ENCODE measurements around the gene ROGDI.

The ROGDI gene

DNA sequence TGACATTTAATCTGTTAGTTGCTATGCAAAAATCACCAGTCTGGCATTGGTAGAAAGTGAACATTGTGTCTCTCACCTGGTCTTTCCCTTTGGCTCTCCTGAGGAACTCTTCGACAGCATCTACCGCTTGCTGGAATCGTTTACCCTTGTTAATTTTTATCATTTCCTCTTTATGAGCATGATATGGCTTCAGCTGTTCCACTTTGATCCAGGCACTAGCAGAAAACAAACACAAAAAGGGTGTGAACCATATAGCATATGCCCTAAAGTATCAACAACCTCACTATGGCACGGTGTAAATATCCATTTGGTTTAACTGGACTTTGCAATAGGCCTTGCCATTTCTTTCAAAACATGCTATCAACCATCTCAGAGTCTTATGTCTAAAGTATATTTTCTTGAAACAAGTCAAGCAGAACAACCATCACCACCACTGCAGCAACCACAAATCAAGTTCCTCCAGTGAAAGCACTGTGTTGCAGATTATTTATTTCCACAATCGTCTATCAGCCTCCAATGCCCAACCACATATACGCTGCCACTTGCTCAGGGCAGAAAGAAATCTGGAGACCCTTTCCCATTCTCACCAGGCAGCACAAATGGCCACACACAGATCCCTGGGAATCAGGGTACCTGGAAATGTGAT lies 30.4 kb upstream of the ROGDI start:
- no peak overlapping the region for H2BK5ac ChIP-seq (ENCODE audit: low read length)
- H3K9ac ChIP-seq (ENCODE audit: low read length): no peak overlapping the region
- H3K23ac ChIP-seq (ENCODE audit: low read length): no peak overlapping the region
- no peaks in the 10 kb centered on the region for H3K79me2 ChIP-seq (ENCODE audit: control insufficient read depth, insufficient read depth, low read length)
- H3K56ac ChIP-seq (ENCODE audit: low read length): no peak overlapping the region
- no peak overlapping the region for H3K4ac ChIP-seq (ENCODE audit: low read depth, low read length)
- H3K79me1 ChIP-seq (ENCODE audit: low read length): peaks cover 4% of the 10 kb centered on the region
- H3K4me3 ChIP-seq (ENCODE audit: low read length): no peak overlapping the region
- no peaks in the 10 kb centered on the region for H3K27me3 ChIP-seq (ENCODE audit: insufficient read depth, low read length, poor library complexity)
- H2BK15ac ChIP-seq (replicated peaks; ENCODE audit: low read depth): no peak overlapping the region
- H3K4me2 ChIP-seq (ENCODE audit: low read length): no peak overlapping the region
- no peak overlapping the region for H2AK5ac ChIP-seq (ENCODE audit: low read length)
- H2BK120ac ChIP-seq (ENCODE audit: low read depth, low read length): no peak overlapping the region
- H4K8ac ChIP-seq (ENCODE audit: low read depth, low read length): no peak overlapping the region
- no peak overlapping the region for H3K18ac ChIP-seq (ENCODE audit: low read length)
- WGBS (ENCODE audit: extremely low coverage, insufficient coverage, low lambda C conversion rate): no CpG with 5 or more reads among the region's 6 CpGs
- DNase-seq: no peak
- H4K5ac ChIP-seq (ENCODE audit: low read length): no peak overlapping the region
- H3K4me1 ChIP-seq (ENCODE audit: control insufficient read depth, low read depth, low read length): no peaks in the 10 kb centered on the region
- peaks cover 22% of the 10 kb centered on the region for H3K36me3 ChIP-seq (ENCODE audit: control insufficient read depth, insufficient read depth, low read length)
- no peak overlapping the region for H3K27ac ChIP-seq (ENCODE audit: low read depth, low read length)

DNA sequence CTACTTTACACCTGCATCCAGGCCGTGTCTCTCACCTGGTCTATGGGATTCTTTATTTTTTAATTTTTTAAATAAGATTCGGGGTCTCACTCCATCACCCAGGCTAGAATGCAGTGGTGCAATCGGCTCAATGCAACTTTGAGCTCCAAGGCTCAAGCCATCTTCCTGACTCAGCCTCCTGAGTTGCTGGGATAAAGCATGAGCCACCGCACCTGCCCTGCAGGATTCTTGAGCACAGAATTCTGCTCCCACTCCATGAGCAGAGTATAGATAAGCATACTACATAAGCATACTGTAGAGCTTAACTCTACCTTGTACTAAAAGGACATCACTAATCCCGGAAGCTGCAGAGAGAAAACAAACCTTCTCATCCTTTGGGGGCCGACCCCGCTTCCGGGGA lies 29.2 kb upstream of the ROGDI start:
- no peak overlapping the region for H2BK120ac ChIP-seq (ENCODE audit: low read depth, low read length)
- WGBS (ENCODE audit: extremely low coverage, insufficient coverage, low lambda C conversion rate): no CpG with 5 or more reads among the region's 8 CpGs
- H3K4me3 ChIP-seq (ENCODE audit: low read length): no peak overlapping the region
- no peaks in the 10 kb centered on the region for H3K79me2 ChIP-seq (ENCODE audit: control insufficient read depth, insufficient read depth, low read length)
- H3K4me1 ChIP-seq (ENCODE audit: control insufficient read depth, low read depth, low read length): no peaks in the 10 kb centered on the region
- no peak overlapping the region for H3K56ac ChIP-seq (ENCODE audit: low read length)
- H3K36me3 ChIP-seq (ENCODE audit: control insufficient read depth, insufficient read depth, low read length): peaks cover 26% of the 10 kb centered on the region
- no peak overlapping the region for H4K8ac ChIP-seq (ENCODE audit: low read depth, low read length)
- H3K4ac ChIP-seq (ENCODE audit: low read depth, low read length): no peak overlapping the region
- no peak overlapping the region for H3K4me2 ChIP-seq (ENCODE audit: low read length)
- no peak overlapping the region for H2BK15ac ChIP-seq (replicated peaks; ENCODE audit: low read depth)
- peaks cover 4% of the 10 kb centered on the region for H3K79me1 ChIP-seq (ENCODE audit: low read length)
- H3K9ac ChIP-seq (ENCODE audit: low read length): no peak overlapping the region
- DNase-seq: no peak
- H3K18ac ChIP-seq (ENCODE audit: low read length): no peak overlapping the region
- no peak overlapping the region for H3K23ac ChIP-seq (ENCODE audit: low read length)
- H3K27ac ChIP-seq (ENCODE audit: low read depth, low read length): no peak overlapping the region
- H2BK5ac ChIP-seq (ENCODE audit: low read length): no peak overlapping the region
- no peaks in the 10 kb centered on the region for H3K27me3 ChIP-seq (ENCODE audit: insufficient read depth, low read length, poor library complexity)
- H4K5ac ChIP-seq (ENCODE audit: low read length): no peak overlapping the region
- H2AK5ac ChIP-seq (ENCODE audit: low read length): no peak overlapping the region

DNA sequence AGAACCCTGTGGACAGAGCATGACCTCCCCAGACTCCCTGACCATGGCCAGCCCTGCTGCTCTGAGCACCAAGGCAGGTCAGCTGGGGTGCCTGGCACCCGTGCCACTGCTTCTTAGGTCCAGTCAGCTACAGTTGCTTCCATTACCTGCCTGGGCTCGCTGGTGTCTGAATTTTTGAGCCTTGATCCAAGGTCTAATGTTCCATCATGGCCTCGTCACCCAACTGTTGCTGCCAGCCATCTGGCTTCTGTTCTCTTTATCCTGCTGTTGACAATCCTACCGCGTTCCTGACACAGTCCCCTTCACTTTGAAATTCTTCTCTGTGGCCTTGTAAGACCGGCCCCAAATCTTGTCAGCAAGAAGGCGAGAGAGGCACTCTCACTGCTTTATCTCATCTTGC lies 28.0 kb upstream of the ROGDI start:
- Histone ChIP-seq H2AK5ac (ENCODE audit: low read length) (no peak overlapping the region), H3K79me1 (ENCODE audit: low read length) (peaks cover 4% of the 10 kb centered on the region), H3K4me1 (ENCODE audit: control insufficient read depth, low read depth, low read length) (no peaks in the 10 kb centered on the region), H3K36me3 (ENCODE audit: control insufficient read depth, insufficient read depth, low read length) (peaks cover 31% of the 10 kb centered on the region), H3K4me2 (ENCODE audit: low read length) (no peak overlapping the region), H2BK120ac (ENCODE audit: low read depth, low read length) (no peak overlapping the region), H4K8ac (ENCODE audit: low read depth, low read length) (no peak overlapping the region), H3K56ac (ENCODE audit: low read length) (no peak overlapping the region), H2BK5ac (ENCODE audit: low read length) (no peak overlapping the region), H3K18ac (ENCODE audit: low read length) (no peak overlapping the region), H3K4me3 (ENCODE audit: low read length) (no peak overlapping the region), H3K27me3 (ENCODE audit: insufficient read depth, low read length, poor library complexity) (no peaks in the 10 kb centered on the region), H3K9ac (ENCODE audit: low read length) (no peak overlapping the region), H3K4ac (ENCODE audit: low read depth, low read length) (no peak overlapping the region), H2BK15ac (replicated peaks; ENCODE audit: low read depth) (no peak overlapping the region), H4K5ac (ENCODE audit: low read length) (no peak overlapping the region), H3K79me2 (ENCODE audit: control insufficient read depth, insufficient read depth, low read length) (no peaks in the 10 kb centered on the region), H3K27ac (ENCODE audit: low read depth, low read length) (no peak overlapping the region), H3K23ac (ENCODE audit: low read length) (no peak overlapping the region)
- no CpG with 5 or more reads among the region's 7 CpGs for WGBS (ENCODE audit: extremely low coverage, insufficient coverage, low lambda C conversion rate)
- no peak for DNase-seq

DNA sequence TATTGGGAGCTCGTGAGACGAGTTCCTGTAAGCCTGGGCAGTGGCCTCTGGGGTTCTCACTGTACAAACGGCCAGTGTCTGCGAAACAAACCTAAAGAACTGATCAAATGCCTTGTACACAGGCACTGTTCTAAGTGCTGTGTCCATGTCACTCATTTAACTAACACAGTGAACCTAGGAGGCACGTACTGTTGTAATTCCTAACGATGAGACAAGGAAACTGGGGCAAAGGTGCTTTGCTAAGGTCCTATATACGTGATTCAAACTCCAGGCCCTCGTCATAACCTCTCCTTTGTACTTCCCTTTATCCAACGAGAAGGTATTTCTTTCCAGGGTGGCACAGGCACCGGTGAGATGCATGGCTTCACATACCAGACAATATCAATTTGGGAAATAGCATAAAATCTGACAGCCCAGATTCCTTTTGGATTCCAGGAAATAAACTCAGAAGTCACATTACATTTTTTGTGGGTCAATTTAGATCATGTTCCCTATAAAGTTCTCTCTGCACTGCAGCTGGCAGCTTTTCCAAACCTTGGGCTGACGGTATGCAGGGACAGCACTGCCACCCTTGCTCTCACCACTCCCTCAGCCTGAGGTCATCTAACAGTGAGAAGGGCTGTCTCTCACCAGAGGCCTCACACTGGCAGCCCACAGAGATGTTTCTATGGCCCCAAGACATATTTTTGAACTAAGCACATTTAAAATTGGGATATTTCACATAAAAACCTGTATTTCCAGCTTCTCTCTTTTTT lies 26.3 kb upstream of the ROGDI start:
- WGBS (ENCODE audit: extremely low coverage, insufficient coverage, low lambda C conversion rate): no CpG with 5 or more reads among the region's 11 CpGs
- no peak overlapping the region for H2BK120ac ChIP-seq (ENCODE audit: low read depth, low read length)
- no peak overlapping the region for H3K56ac ChIP-seq (ENCODE audit: low read length)
- no peak overlapping the region for H2BK5ac ChIP-seq (ENCODE audit: low read length)
- no peak overlapping the region for H3K4me3 ChIP-seq (ENCODE audit: low read length)
- DNase-seq: no peak
- H2BK15ac ChIP-seq (replicated peaks; ENCODE audit: low read depth): no peak overlapping the region
- no peak overlapping the region for H3K4me2 ChIP-seq (ENCODE audit: low read length)
- H4K5ac ChIP-seq (ENCODE audit: low read length): no peak overlapping the region
- no peak overlapping the region for H3K18ac ChIP-seq (ENCODE audit: low read length)
- H3K79me1 ChIP-seq (ENCODE audit: low read length): peaks cover 2% of the 10 kb centered on the region
- no peaks in the 10 kb centered on the region for H3K27me3 ChIP-seq (ENCODE audit: insufficient read depth, low read length, poor library complexity)
- H3K23ac ChIP-seq (ENCODE audit: low read length): no peak overlapping the region
- H3K27ac ChIP-seq (ENCODE audit: low read depth, low read length): no peak overlapping the region
- no peak overlapping the region for H3K4ac ChIP-seq (ENCODE audit: low read depth, low read length)
- no peak overlapping the region for H2AK5ac ChIP-seq (ENCODE audit: low read length)
- no peak overlapping the region for H3K9ac ChIP-seq (ENCODE audit: low read length)
- no peaks in the 10 kb centered on the region for H3K4me1 ChIP-seq (ENCODE audit: control insufficient read depth, low read depth, low read length)
- peaks cover 37% of the 10 kb centered on the region for H3K36me3 ChIP-seq (ENCODE audit: control insufficient read depth, insufficient read depth, low read length)
- H4K8ac ChIP-seq (ENCODE audit: low read depth, low read length): no peak overlapping the region
- H3K79me2 ChIP-seq (ENCODE audit: control insufficient read depth, insufficient read depth, low read length): no peaks in the 10 kb centered on the region

DNA sequence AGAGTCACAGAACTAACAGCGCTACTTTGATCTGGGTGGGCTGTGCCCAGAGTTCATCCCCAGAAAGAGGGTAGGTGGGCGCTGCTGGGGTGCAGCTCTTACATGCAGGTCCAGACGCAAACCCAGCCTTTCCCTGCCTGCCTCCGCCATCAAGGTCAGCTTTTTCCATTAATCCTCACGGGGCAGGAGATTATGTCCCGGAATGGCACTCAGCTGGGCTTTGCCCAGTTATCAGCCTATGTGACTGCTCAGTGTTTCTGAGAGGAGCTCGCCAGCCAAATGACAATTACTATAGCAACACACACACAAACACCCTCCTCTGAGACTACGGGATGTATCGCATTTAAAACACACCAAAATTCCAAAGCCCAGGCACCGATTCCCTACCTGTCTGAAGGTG lies 24.5 kb upstream of the ROGDI start:
- Histone ChIP-seq H3K27ac (ENCODE audit: low read depth, low read length) (no peak overlapping the region), H3K18ac (ENCODE audit: low read length) (no peak overlapping the region), H2BK15ac (replicated peaks; ENCODE audit: low read depth) (no peak overlapping the region), H2AK5ac (ENCODE audit: low read length) (no peak overlapping the region), H3K9ac (ENCODE audit: low read length) (no peak overlapping the region), H3K27me3 (ENCODE audit: insufficient read depth, low read length, poor library complexity) (no peaks in the 10 kb centered on the region), H4K8ac (ENCODE audit: low read depth, low read length) (no peak overlapping the region), H2BK120ac (ENCODE audit: low read depth, low read length) (no peak overlapping the region), H2BK5ac (ENCODE audit: low read length) (no peak overlapping the region), H3K56ac (ENCODE audit: low read length) (no peak overlapping the region), H3K4me2 (ENCODE audit: low read length) (no peak overlapping the region), H3K79me2 (ENCODE audit: control insufficient read depth, insufficient read depth, low read length) (no peaks in the 10 kb centered on the region), H4K5ac (ENCODE audit: low read length) (no peak overlapping the region), H3K36me3 (ENCODE audit: control insufficient read depth, insufficient read depth, low read length) (peaks cover 38% of the 10 kb centered on the region), H3K4me3 (ENCODE audit: low read length) (no peak overlapping the region), H3K4ac (ENCODE audit: low read depth, low read length) (no peak overlapping the region), H3K4me1 (ENCODE audit: control insufficient read depth, low read depth, low read length) (no peaks in the 10 kb centered on the region), H3K23ac (ENCODE audit: low read length) (no peak overlapping the region), H3K79me1 (ENCODE audit: low read length) (no peaks in the 10 kb centered on the region)
- no peak for DNase-seq
- WGBS (ENCODE audit: extremely low coverage, insufficient coverage, low lambda C conversion rate): no CpG with 5 or more reads among the region's 10 CpGs

Measured in mesendoderm (in vitro differentiated cells).